BE2C (cell line): ENCODE data around the gene FATE1.

Source experiments
- DNase-seq: peaks from one replicate; pipeline ENCODE4 v3.0.0-alpha.2; 2020
- H3K27me3 ChIP-seq: fragments of 250-450 bp; sonication (Bioruptor Pico); 2 replicates; pipeline ENCODE4 v1.5.1; 2020; ENCODE audit warnings: mild to moderate bottlenecking
- H3K36me3 ChIP-seq: fragments of 250-450 bp; sonication (Bioruptor Pico); 2 replicates; pipeline ENCODE4 v1.5.1; 2020; ENCODE audit warnings: mild to moderate bottlenecking
- H3K4me1 ChIP-seq: fragments of 250-450 bp; sonication (Bioruptor Pico); 2 replicates; pipeline ENCODE4 v1.5.1; 2020
- H3K4me3 ChIP-seq: 2 replicates; pipeline ENCODE4 v1.5.1; 2011; ENCODE audit warnings: low read depth, low read length
- H3K9me3 ChIP-seq: fragments of 250-450 bp; sonication (Bioruptor Pico); 2 replicates; pipeline ENCODE4 v1.5.1; 2020
- TF ChIP-seq, protein P1 (sequence below): IDR thresholded peaks from 2 replicates; pipeline ENCODE4 v1.5.1; 2012; ENCODE audit warnings: mild to moderate bottlenecking, low read depth, low read length

FATE1 gene

DNA sequence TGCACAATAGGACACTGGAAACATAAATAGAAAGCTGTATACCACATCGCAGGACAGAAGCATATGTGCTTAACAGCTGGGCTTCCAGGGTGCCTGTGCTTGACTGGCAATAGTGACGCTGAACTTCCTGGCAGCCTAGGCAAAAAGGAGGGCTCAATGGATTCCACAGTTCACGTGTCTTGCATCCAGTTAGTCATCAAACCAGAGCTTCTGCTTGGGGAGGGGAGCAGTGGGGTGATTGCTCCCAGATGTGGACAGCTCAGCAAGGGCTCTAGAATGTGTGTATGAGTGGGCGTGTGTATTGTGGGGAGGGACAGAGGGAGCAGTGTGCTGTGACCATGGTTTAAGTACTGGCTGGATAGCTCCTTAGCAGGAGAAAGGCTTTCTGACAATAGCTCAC lies 18.3 kb upstream of the FATE1 start:
- H3K36me3 ChIP-seq, result no peaks in the 10 kb centered on the region
- DNase-seq, result no peak
- H3K4me1 ChIP-seq, result no peaks in the 10 kb centered on the region
- TF ChIP-seq, protein P1, sequence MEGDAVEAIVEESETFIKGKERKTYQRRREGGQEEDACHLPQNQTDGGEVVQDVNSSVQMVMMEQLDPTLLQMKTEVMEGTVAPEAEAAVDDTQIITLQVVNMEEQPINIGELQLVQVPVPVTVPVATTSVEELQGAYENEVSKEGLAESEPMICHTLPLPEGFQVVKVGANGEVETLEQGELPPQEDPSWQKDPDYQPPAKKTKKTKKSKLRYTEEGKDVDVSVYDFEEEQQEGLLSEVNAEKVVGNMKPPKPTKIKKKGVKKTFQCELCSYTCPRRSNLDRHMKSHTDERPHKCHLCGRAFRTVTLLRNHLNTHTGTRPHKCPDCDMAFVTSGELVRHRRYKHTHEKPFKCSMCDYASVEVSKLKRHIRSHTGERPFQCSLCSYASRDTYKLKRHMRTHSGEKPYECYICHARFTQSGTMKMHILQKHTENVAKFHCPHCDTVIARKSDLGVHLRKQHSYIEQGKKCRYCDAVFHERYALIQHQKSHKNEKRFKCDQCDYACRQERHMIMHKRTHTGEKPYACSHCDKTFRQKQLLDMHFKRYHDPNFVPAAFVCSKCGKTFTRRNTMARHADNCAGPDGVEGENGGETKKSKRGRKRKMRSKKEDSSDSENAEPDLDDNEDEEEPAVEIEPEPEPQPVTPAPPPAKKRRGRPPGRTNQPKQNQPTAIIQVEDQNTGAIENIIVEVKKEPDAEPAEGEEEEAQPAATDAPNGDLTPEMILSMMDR, result no peak
- no peak overlapping the region for H3K4me3 ChIP-seq
- H3K27me3 ChIP-seq, result no peaks in the 10 kb centered on the region
- H3K9me3 ChIP-seq, result no peaks in the 10 kb centered on the region

DNA sequence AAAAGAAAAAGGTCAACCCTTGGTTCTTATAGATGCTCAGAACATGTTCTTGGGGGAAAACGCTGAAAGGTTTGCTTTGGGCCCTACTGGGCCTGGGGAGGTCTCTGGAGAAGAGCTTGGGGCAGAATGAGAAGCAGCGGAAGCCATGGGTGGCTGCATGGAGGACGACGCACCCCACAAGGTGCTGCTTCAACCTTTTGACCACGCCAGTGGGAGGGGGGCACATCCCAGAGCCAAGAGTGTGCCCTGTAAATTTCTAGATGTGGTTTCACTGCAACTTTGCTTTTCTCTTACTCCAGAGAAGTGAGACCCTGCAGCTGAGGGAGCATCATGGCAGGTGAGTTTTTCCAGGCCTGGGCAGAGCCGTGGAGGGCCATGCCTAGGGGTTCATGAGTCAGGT lies 17.4 kb upstream of the FATE1 start:
- Histone ChIP-seq H3K27me3 (no peaks in the 10 kb centered on the region), H3K4me3 (no peak overlapping the region)
- DNase-seq, result no peak

DNA sequence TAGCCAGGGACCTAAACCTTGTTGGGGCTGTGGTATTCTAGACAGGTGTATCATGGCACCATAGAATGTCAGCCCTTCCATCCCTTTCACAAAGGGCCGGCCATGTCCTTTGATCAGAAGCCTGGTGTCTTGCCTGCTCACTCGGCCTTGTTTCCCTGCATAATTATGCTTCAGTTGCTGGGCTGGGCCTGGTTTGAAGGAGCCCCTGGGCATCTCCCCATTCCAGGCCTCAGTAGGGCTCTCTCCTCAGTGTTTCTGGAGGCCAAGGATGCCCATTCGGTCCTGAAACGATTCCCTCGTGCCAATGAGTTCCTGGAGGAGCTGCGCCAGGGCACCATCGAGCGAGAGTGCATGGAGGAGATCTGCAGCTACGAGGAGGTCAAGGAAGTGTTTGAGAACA lies 16.1 kb upstream of the FATE1 start:
- TF ChIP-seq, protein P1, result no peak
- H3K36me3 ChIP-seq, result no peaks in the 10 kb centered on the region
- no peaks in the 10 kb centered on the region for H3K4me1 ChIP-seq
- no peak overlapping the region for H3K4me3 ChIP-seq
- H3K9me3 ChIP-seq, result no peaks in the 10 kb centered on the region
- H3K27me3 ChIP-seq, result no peaks in the 10 kb centered on the region
- DNase-seq, result no peak

More for the DNA sequence above, 17.4 kb upstream of the FATE1 start:
- Histone ChIP-seq H3K4me1 (no peaks in the 10 kb centered on the region), H3K9me3 (no peaks in the 10 kb centered on the region), H3K36me3 (no peaks in the 10 kb centered on the region)
- TF ChIP-seq, protein P1, result no peak

GRCh38 chrX:151700581-151700980 lies 15.3 kb upstream of the FATE1 start:
- Histone ChIP-seq H3K4me1 (no peaks in the 10 kb centered on the region), H3K9me3 (no peaks in the 10 kb centered on the region)
- TF ChIP-seq, protein P1, result no peak

DNA sequence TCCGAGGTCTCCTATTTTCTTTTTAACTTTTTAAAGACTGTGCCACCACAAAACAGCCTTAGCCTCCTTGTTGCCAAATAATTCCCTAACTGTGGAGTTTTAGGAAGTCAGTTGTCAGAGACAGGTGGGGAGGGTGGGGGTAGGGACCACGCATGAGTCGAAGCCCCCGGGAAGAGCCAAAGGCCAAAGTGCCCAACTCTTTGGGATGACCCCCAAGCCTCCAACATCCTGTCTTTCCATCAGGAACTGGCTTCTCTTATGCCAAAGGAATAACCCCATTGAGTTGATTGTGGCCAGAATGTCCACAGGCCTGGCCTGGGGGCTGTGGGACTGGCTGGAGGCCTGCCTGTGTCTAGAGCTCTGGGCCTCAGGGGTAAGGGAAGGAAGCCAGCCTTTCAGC lies 14.8 kb upstream of the FATE1 start:
- Histone ChIP-seq H3K4me3 (no peak overlapping the region), H3K4me1 (no peaks in the 10 kb centered on the region), H3K36me3 (no peaks in the 10 kb centered on the region), H3K9me3 (no peaks in the 10 kb centered on the region), H3K27me3 (no peaks in the 10 kb centered on the region)
- TF ChIP-seq, protein P1, result no peak
- no peak for DNase-seq

More at GRCh38 chrX:151700581-151700980, 15.3 kb upstream of the FATE1 start:
- Histone ChIP-seq H3K36me3 (no peaks in the 10 kb centered on the region), H3K4me3 (no peak overlapping the region), H3K27me3 (no peaks in the 10 kb centered on the region)
- DNase-seq, result no peak

DNA sequence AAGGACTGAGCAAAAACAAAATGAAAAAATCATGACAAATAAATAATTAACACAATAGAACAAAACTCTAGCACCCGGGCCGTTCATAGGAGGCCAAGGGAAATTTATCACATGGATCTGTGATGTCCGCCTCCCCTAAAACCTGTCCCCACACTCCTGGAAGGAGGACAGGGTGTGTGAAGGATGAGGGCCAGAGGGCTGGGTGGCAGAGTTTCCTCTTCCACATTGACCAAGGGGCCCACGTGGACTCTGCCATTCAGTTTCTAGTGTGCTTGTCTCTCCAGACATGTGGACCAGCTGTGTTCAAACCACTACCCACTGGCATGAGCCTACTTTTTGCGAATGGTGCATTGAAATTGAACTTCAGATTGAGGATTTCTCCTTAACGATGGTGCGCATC lies 14.3 kb upstream of the FATE1 start:
- no peak overlapping the region for H3K4me3 ChIP-seq
- H3K36me3 ChIP-seq, result no peaks in the 10 kb centered on the region
- no peak for DNase-seq
- no peaks in the 10 kb centered on the region for H3K9me3 ChIP-seq
- TF ChIP-seq, protein P1, result no peak
- no peaks in the 10 kb centered on the region for H3K4me1 ChIP-seq
- no peaks in the 10 kb centered on the region for H3K27me3 ChIP-seq
